GM06990 (cell line): Measurements from ENCODE around the gene MAGI2.

Experiments used
- DNase-seq: peaks from one replicate; pipeline ENCODE4 v3.0.0-alpha.2; 2011; ENCODE audit not compliant: insufficient read length; ENCODE audit errors: extremely low read depth
- H3K27me3 ChIP-seq: replicated peaks from 2 replicates; pipeline ENCODE4 v1.6.0; 2011; ENCODE audit warnings: low read length; ENCODE audit not compliant: control insufficient read depth, insufficient read depth
- H3K36me3 ChIP-seq: 2 replicates; pipeline ENCODE4 v1.5.1; 2011; ENCODE audit warnings: low read length; ENCODE audit not compliant: control insufficient read depth, insufficient read depth
- H3K4me3 ChIP-seq: replicated peaks from 2 replicates; pipeline ENCODE4 v1.5.1; 2011; ENCODE audit warnings: low read depth, mild to moderate bottlenecking, control low read depth, low read length
- CTCF ChIP-seq: IDR thresholded peaks from 2 replicates; pipeline ENCODE4 v1.5.1; 2011; ENCODE audit warnings: low read length, control low read depth, mild to moderate bottlenecking, inconsistent platforms; ENCODE audit not compliant: insufficient read depth, poor library complexity, severe bottlenecking

The MAGI2 gene

DNA sequence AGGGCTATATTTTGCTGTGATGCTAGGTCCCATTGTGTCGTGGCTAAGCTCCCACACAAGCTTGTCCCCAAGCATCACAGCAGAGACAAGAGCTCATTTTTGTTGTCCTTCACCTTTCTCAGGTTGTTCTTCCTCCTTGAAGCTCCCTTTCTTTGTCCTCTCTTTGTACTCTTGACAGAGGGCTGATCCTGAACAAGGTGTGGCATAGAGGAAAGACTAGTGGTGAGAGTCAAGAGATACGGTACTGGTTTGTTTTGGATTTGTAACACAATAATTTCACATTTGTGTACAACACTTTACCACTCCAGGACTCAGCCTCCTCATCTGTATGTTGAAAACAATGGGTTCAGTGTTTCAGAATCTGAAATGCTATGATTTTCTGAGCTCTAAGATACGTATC is 41.0 kb downstream of the MAGI2 start:
- Histone ChIP-seq H3K27me3 (no peaks in the 10 kb centered on the region), H3K36me3 (no peaks in the 10 kb centered on the region), H3K4me3 (no peak overlapping the region)
- TF ChIP-seq CTCF: no peak
- DNase-seq: no peak

GRCh38 chr7:79410345-79410744 is 43.1 kb downstream of the MAGI2 start:
- H3K27me3 ChIP-seq: no peaks in the 10 kb centered on the region
- H3K4me3 ChIP-seq: no peak overlapping the region
- no peak for TF ChIP-seq CTCF
- H3K36me3 ChIP-seq: no peaks in the 10 kb centered on the region
- DNase-seq: no peak

- no peak for DNase-seq
- TF ChIP-seq CTCF: no peak
These were observed 46.1 kb downstream of the MAGI2 start for GRCh38 chr7:79407351-79407750.

GRCh38 chr7:79406371-79406770 is 47.1 kb downstream of the MAGI2 start:
- no peak overlapping the region for H3K4me3 ChIP-seq
- no peaks in the 10 kb centered on the region for H3K27me3 ChIP-seq
- DNase-seq: no peak
- no peak for TF ChIP-seq CTCF
- H3K36me3 ChIP-seq: no peaks in the 10 kb centered on the region

More at GRCh38 chr7:79407351-79407750, 46.1 kb downstream of the MAGI2 start:
- no peaks in the 10 kb centered on the region for H3K27me3 ChIP-seq
- no peaks in the 10 kb centered on the region for H3K36me3 ChIP-seq
- no peak overlapping the region for H3K4me3 ChIP-seq

DNA sequence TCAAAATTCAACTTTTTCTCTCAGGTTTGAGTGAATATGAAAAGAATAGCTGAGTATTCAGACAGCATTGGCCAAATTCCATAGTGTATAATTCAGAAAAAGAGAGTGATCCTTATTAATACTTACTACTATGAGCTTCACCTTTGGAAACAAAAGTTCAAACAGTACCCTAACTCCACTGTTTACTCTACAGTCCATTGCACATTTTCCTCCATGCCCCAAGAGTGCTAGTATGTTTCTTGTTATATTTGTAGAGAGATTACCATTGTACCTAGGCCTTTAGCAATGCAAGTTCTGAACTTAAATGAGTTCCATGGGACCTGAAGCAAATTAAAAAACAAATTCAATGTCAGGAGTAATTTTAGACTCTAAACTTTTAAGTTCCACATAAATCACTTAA is 48.1 kb downstream of the MAGI2 start:
- H3K36me3 ChIP-seq: no peaks in the 10 kb centered on the region
- no peaks in the 10 kb centered on the region for H3K27me3 ChIP-seq
- no peak for TF ChIP-seq CTCF
- no peak for DNase-seq
- no peak overlapping the region for H3K4me3 ChIP-seq

DNA sequence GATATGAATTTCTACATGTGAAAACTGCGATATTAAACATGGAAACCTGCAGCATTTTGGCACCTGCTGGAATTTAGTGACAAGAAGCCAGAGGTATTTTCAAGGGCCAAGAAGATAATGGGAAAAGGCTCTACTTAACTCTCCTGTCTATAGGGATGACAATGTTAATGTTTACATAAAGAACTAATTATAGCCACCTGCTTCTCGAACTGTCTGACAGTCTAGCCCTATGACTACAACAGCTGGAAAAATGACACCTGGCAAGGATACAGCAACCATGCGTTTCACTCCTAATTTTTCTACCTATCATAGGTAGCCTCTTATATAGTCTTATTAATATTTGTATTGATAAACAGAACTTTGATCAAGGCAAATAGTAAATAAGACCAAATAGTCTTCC is 49.6 kb downstream of the MAGI2 start:
- DNase-seq: no peak
- Histone ChIP-seq H3K27me3 (no peaks in the 10 kb centered on the region), H3K36me3 (no peaks in the 10 kb centered on the region), H3K4me3 (no peak overlapping the region)
- TF ChIP-seq CTCF: no peak
